ENCODE measurements around the gene TMEM165.

GRCh38 chr4:55399581-55399980 is 3.8 kb downstream of the TMEM165 start:
- TF ChIP-seq POLR2A (IDR thresholded peaks at IDR 0.05; ENCODE audit: low read depth, low read length) (no peak), CTCF (conservative IDR thresholded peaks at IDR 0.05; ENCODE audit: low read depth, low read length) (no peak), CHD1 (IDR thresholded peaks at IDR 0.05; ENCODE audit: low read depth, low read length) (no peak), CEBPB (IDR thresholded peaks at IDR 0.05; ENCODE audit: low read depth, low read length) (no peak), RFX5 (IDR thresholded peaks at IDR 0.05; ENCODE audit: low read depth, low read length) (no peak), ELK1 (IDR thresholded peaks at IDR 0.05; ENCODE audit: borderline replicate concordance, low read depth, low read length) (no peak), RCOR1 (IDR thresholded peaks at IDR 0.05; ENCODE audit: insufficient replicate concordance, low read length) (no peak), MXI1 (IDR thresholded peaks at IDR 0.05; ENCODE audit: borderline replicate concordance, low read depth, low read length) (no peak), FOS (IDR thresholded peaks at IDR 0.05; ENCODE audit: low read depth, low read length) (no peak), RAD21 (IDR thresholded peaks at IDR 0.05; ENCODE audit: low read length) (no peak), MAFK (IDR thresholded peaks at IDR 0.05; ENCODE audit: low read depth, low read length) (no peak), NFE2L2 (IDR thresholded peaks at IDR 0.05; ENCODE audit: low read depth, low read length) (no peak), USF2 (IDR thresholded peaks at IDR 0.05; ENCODE audit: low read depth, low read length) (no peak)
